ENCODE results near the gene RIPOR3.

Gene RIPOR3

GRCh38 chr20:50711113-50711825 lies 19.9 kb upstream of the RIPOR3 start:
- peaks cover 39 to 47% of the 10 kb centered on the region in 2 experiments for H3K4me1 ChIP-seq (ENCODE audit: control insufficient read depth in 1 of 2, insufficient read depth in 1 of 2, low read depth in 1 of 2, low read length in 1 of 2)
- TF ChIP-seq CTCF (IDR thresholded peaks at IDR 0.05): no peak
- H3K27ac ChIP-seq: peak overlapping the region; percentile 94

GRCh38 chr20:50710492-50711063 lies 19.2 kb upstream of the RIPOR3 start:
- no peak for TF ChIP-seq CTCF (IDR thresholded peaks at IDR 0.05)
- H3K36me3 ChIP-seq: no peaks in the 10 kb centered on the region
- H3K27me3 ChIP-seq: no peaks in the 10 kb centered on the region
- peak overlapping the region; percentile 29 to 42 for H3K4me3 ChIP-seq (ENCODE audit: low read depth in 1 of 2, low read length in 1 of 2)
- peaks cover 39 to 48% of the 10 kb centered on the region in 2 experiments for H3K4me1 ChIP-seq (ENCODE audit: control insufficient read depth in 1 of 2, insufficient read depth in 1 of 2, low read depth in 1 of 2, low read length in 1 of 2)
- peak overlapping the region; percentile 94 for H3K27ac ChIP-seq
- no peaks in the 10 kb centered on the region for H3K9me3 ChIP-seq

More at GRCh38 chr20:50711113-50711825, 19.9 kb upstream of the RIPOR3 start:
- no peaks in the 10 kb centered on the region for H3K27me3 ChIP-seq
- peak overlapping the region; percentile 29 to 42 for H3K4me3 ChIP-seq (ENCODE audit: low read depth in 1 of 2, low read length in 1 of 2)
- no peaks in the 10 kb centered on the region for H3K36me3 ChIP-seq
- H3K9me3 ChIP-seq: no peaks in the 10 kb centered on the region

- Histone ChIP-seq H3K4me3 (ENCODE audit: low read depth in 1 of 2, low read length in 1 of 2) (no peak overlapping the region), H3K4me1 (ENCODE audit: control insufficient read depth in 1 of 2, insufficient read depth in 1 of 2, low read depth in 1 of 2, low read length in 1 of 2) (peaks cover 49 to 58% of the 10 kb centered on the region in 2 experiments), H3K27me3 (no peaks in the 10 kb centered on the region), H3K9me3 (no peaks in the 10 kb centered on the region), H3K27ac (peak overlapping the region; percentile 94), H3K36me3 (no peaks in the 10 kb centered on the region)
- TF ChIP-seq CTCF (IDR thresholded peaks at IDR 0.05): no peak
These were observed 18.3 kb upstream of the RIPOR3 start for GRCh38 chr20:50709636-50709973.

GRCh38 chr20:50708845-50709635 lies 17.7 kb upstream of the RIPOR3 start:
- Histone ChIP-seq H3K4me1 (ENCODE audit: control insufficient read depth in 1 of 2, insufficient read depth in 1 of 2, low read depth in 1 of 2, low read length in 1 of 2) (peaks cover 52 to 59% of the 10 kb centered on the region in 2 experiments), H3K27me3 (no peaks in the 10 kb centered on the region)
- no peak for TF ChIP-seq CTCF (IDR thresholded peaks at IDR 0.05)

GRCh38 chr20:50704971-50705370 lies 13.6 kb upstream of the RIPOR3 start:
- Histone ChIP-seq H3K4me1 (ENCODE audit: control insufficient read depth in 1 of 2, insufficient read depth in 1 of 2, low read depth in 1 of 2, low read length in 1 of 2) (peaks cover 22 to 29% of the 10 kb centered on the region in 2 experiments), H3K4me3 (ENCODE audit: low read depth in 1 of 2, low read length in 1 of 2) (no peak overlapping the region), H3K36me3 (no peaks in the 10 kb centered on the region), H3K9me3 (no peaks in the 10 kb centered on the region), H3K27ac (peak overlapping the region; percentile 44), H3K27me3 (no peaks in the 10 kb centered on the region)
- no peak for TF ChIP-seq CTCF (IDR thresholded peaks at IDR 0.05)

More at GRCh38 chr20:50708845-50709635, 17.7 kb upstream of the RIPOR3 start:
- peak overlapping the region; percentile 94 for H3K27ac ChIP-seq
- no peaks in the 10 kb centered on the region for H3K36me3 ChIP-seq
- H3K4me3 ChIP-seq (ENCODE audit: low read depth in 1 of 2, low read length in 1 of 2): no peak overlapping the region
- no peaks in the 10 kb centered on the region for H3K9me3 ChIP-seq
